ENCODE measurements around the gene KANK4.
A peak's percentile ranks its signal among the peaks of the same experiment; 100 is the strongest.

Gene KANK4

DNA sequence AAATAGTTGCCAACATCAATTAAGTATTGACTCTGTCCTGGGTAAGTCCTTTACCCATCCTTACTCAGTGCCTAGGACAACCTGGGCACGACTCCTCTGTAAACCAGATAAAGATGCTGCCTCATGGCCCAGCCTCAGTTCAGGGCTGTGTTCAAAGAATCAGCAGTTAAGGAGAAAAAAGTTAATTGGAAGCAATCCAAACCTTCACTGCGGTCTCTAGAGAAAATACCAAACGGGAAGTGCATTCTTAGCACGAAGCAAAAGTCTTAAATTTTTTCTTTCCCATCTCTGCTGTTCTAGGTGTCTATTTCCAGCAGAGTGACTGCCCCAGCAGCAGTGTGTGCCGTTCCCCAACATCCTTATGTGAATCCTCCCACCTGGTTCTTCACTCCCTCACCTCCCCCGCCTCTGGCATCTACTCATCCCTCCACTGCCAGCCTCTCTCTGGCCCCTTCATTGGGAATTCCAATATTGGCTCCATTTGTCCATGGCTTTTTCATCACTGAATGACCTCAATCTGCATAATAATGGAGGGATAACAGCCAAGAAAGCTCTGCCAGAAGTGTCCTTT is 23.2 kb downstream of the KANK4 start:
- Histone ChIP-seq H3K4me3 (ENCODE audit: insufficient read depth, low read length, poor library complexity, severe bottlenecking) (no peak overlapping the region), H3K79me2 (ENCODE audit: insufficient read depth, low read length) (no peaks in the 10 kb centered on the region), H3F3A (ENCODE audit: insufficient read depth) (no peaks in the 10 kb centered on the region), H3K27me3 (ENCODE audit: low read length) (no peaks in the 10 kb centered on the region; the same call in 1 of the 2 replicates), H3K36me3 (ENCODE audit: low read length) (no peaks in the 10 kb centered on the region), H3K4me2 (ENCODE audit: low read depth, low read length, poor library complexity, severe bottlenecking) (no peak overlapping the region), H3K9me3 (ENCODE audit: insufficient read depth, low read length) (no peaks in the 10 kb centered on the region), H2AFZ (ENCODE audit: low read depth, low read length, severe bottlenecking) (no peak overlapping the region), H4K20me1 (ENCODE audit: low read depth, low read length) (no peaks in the 10 kb centered on the region), H3K27ac (ENCODE audit: low read depth, low read length) (no peak overlapping the region), H3K9me2 (replicated peaks; ENCODE audit: insufficient read depth, low read length) (no peaks in the 10 kb centered on the region), H3K9ac (ENCODE audit: low read length) (no peak overlapping the region)
- TF ChIP-seq CTCF (IDR thresholded peaks at IDR 0.05; ENCODE audit: insufficient read depth, low read length, poor library complexity, severe bottlenecking): no peak
- no peak for TF ChIP-seq EZH2phosphoT487 (conservative IDR thresholded peaks at IDR 0.05; ENCODE audit: low read length)

DNA sequence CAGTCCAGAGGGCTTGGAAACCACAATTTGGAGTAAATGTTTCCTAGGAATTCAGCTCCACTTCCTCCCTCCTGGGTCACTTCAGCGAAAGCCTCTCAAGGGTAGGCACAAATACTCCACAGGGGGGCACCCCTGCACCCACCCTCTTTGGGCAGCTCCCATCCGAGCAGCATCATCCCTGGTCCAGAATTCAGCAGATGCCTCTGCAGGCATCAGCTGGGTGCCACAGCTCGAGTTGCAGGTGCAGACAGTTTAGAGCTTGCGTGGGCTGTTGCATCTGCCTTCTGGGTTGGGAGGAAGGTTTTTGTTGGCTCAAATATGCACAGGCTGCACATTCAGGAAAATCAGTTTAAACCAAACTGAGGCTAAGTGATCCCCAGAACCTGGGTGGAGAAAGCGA is 25.0 kb downstream of the KANK4 start:
- Histone ChIP-seq H4K20me1 (ENCODE audit: low read depth, low read length) (no peaks in the 10 kb centered on the region), H3K79me2 (ENCODE audit: insufficient read depth, low read length) (no peaks in the 10 kb centered on the region), H3K9ac (ENCODE audit: low read length) (no peak overlapping the region), H3K9me2 (replicated peaks; ENCODE audit: insufficient read depth, low read length) (no peaks in the 10 kb centered on the region), H3K36me3 (ENCODE audit: low read length) (no peaks in the 10 kb centered on the region), H3K27me3 (ENCODE audit: low read length) (no peaks in the 10 kb centered on the region), H2AFZ (ENCODE audit: low read depth, low read length, severe bottlenecking) (no peak overlapping the region), H3K4me2 (ENCODE audit: low read depth, low read length, poor library complexity, severe bottlenecking) (no peak overlapping the region), H3F3A (ENCODE audit: insufficient read depth) (no peaks in the 10 kb centered on the region), H3K9me3 (ENCODE audit: insufficient read depth, low read length) (no peaks in the 10 kb centered on the region), H3K4me3 (ENCODE audit: insufficient read depth, low read length, poor library complexity, severe bottlenecking) (no peak overlapping the region), H3K27ac (ENCODE audit: low read depth, low read length) (no peak overlapping the region)
- TF ChIP-seq CTCF (IDR thresholded peaks at IDR 0.05; ENCODE audit: insufficient read depth, low read length, poor library complexity, severe bottlenecking) (peak; percentile 16), EZH2phosphoT487 (conservative IDR thresholded peaks at IDR 0.05; ENCODE audit: low read length) (no peak)

- Histone ChIP-seq H3K27me3 (ENCODE audit: low read length) (no peaks in the 10 kb centered on the region; the same call in 1 of the 2 replicates), H3K36me3 (ENCODE audit: low read length) (no peaks in the 10 kb centered on the region)
- TF ChIP-seq CTCF (IDR thresholded peaks at IDR 0.05; ENCODE audit: insufficient read depth, low read length, poor library complexity, severe bottlenecking): no peak
- TF ChIP-seq EZH2phosphoT487 (conservative IDR thresholded peaks at IDR 0.05; ENCODE audit: low read length): no peak
Measured at GRCh38 chr1:62288662-62289061, 30.6 kb downstream of the KANK4 start.

More at GRCh38 chr1:62288662-62289061, 30.6 kb downstream of the KANK4 start:
- no peak overlapping the region for H2AFZ ChIP-seq (ENCODE audit: low read depth, low read length, severe bottlenecking)
- H3K4me3 ChIP-seq (ENCODE audit: insufficient read depth, low read length, poor library complexity, severe bottlenecking): no peak overlapping the region
- H3K9me2 ChIP-seq (replicated peaks; ENCODE audit: insufficient read depth, low read length): no peaks in the 10 kb centered on the region
- H3K79me2 ChIP-seq (ENCODE audit: insufficient read depth, low read length): no peaks in the 10 kb centered on the region
- H3K4me2 ChIP-seq (ENCODE audit: low read depth, low read length, poor library complexity, severe bottlenecking): no peak overlapping the region
- H3K9me3 ChIP-seq (ENCODE audit: insufficient read depth, low read length): no peaks in the 10 kb centered on the region
- no peak overlapping the region for H3K9ac ChIP-seq (ENCODE audit: low read length)
- H4K20me1 ChIP-seq (ENCODE audit: low read depth, low read length): no peaks in the 10 kb centered on the region
- H3F3A ChIP-seq (ENCODE audit: insufficient read depth): no peaks in the 10 kb centered on the region
- no peak overlapping the region for H3K27ac ChIP-seq (ENCODE audit: low read depth, low read length)

All from SU-DHL-6 (cell line).